HepG2 (cell line): Measurements from ENCODE around the gene RDM1. TPM values are rescaled to one million over a fixed set of nuclear protein-coding genes. Genes with fewer than 3 reads are reported as not detected.
A peak's percentile ranks its signal among the peaks of the same experiment; 100 is the strongest.

Source experiments
- ATAC-seq: fragments of 200-7000 bp; cut with Tn5 transposase; 3 replicates; pipeline ENCODE4 v1.9.1; 2020; ENCODE audit warnings: mild to moderate bottlenecking, moderate library complexity
- BruUV-seq: library from RNA; stranded (reverse); fragments of 400-500 nt; replicated peaks from 2 replicates; lab custom pipeline; 2021; lab: Mats Ljungman, UMichigan
- CTCF ChIA-PET: fragments of 300-600 bp; formaldehyde crosslinking; extraction: SDS; loops from one replicate; lab custom pipeline; 2021; ENCODE audit warnings: low total read pairs, inconsistent platforms, low intra/inter-chr PET ratio; lab: Yijun Ruan, JAX
- POLR2A ChIA-PET: fragments of 350-600 bp; sonication (Branson Sonifier 250); formaldehyde crosslinking; loops from one replicate; lab custom pipeline; 2020; ENCODE audit warnings: antibody characterized with exemption, inconsistent platforms; lab: Yijun Ruan, JAX
- DNase-seq: peaks from one replicate; pipeline ENCODE4 v3.0.0-alpha.2; 2015; ENCODE audit warnings: low spot score
- FAIRE-seq: peaks from 3 replicates; lab custom pipeline; 2011; peaks lifted over from hg19 to GRCh38; lab: Jason Lieb, UNC
- H2AFZ ChIP-seq: one replicate; pipeline ENCODE4 v1.6.1; 2011; ENCODE audit warnings: low read length, inconsistent platforms
- H3K27ac ChIP-seq: fragments of 300-600 bp; 3 replicates; pipeline ENCODE4 v1.8.0; 2011; ENCODE audit warnings: mixed run types, mild to moderate bottlenecking, mixed read lengths, low read length, inconsistent platforms; ENCODE audit not compliant: insufficient read depth; ENCODE audit errors: extremely low read length
- H3K27me3 ChIP-seq, 2 experiments: fragments of 200-600 bp in 1 of 2; 2 replicates in 1 of 2; 3 replicates in 1 of 2; pipeline versions ENCODE4 v1.6.0 to v1.8.0; 2011; ENCODE audit warnings: low read length in 2 of 2, mild to moderate bottlenecking in 2 of 2, moderate library complexity in 2 of 2, inconsistent platforms in 1 of 2; ENCODE audit not compliant: insufficient read depth in 2 of 2, control insufficient read depth in 1 of 2
- H3K36me3 ChIP-seq, 2 experiments: fragments of 200-600 bp in 1 of 2; replicated peaks in 1 of 2; 2 replicates in 1 of 2; 3 replicates in 1 of 2; pipeline versions ENCODE4 v1.5.1 to v1.8.0; 2011; ENCODE audit warnings: low read length in 2 of 2, inconsistent platforms in 1 of 2; ENCODE audit not compliant: insufficient read depth in 2 of 2, control insufficient read depth in 1 of 2
- H3K4me1 ChIP-seq: 2 replicates; pipeline ENCODE4 v1.5.1; 2012; ENCODE audit warnings: low read length, inconsistent platforms; ENCODE audit not compliant: insufficient read depth
- H3K4me2 ChIP-seq: 2 replicates; pipeline ENCODE4 v1.6.0; 2011; ENCODE audit warnings: low read depth, low read length, inconsistent platforms
- H3K4me3 ChIP-seq, 3 experiments: fragments of 200-600 bp in 1 of 3; sonication (generic), shearing (Covaris generic) in 1 of 3; replicated peaks in 1 of 3; 2 replicates each; pipeline ENCODE4 v1.5.1; 2011 to 2016; ENCODE audit warnings: low read length in 3 of 3, inconsistent platforms in 2 of 3, low read depth in 2 of 3, mild to moderate bottlenecking in 2 of 3, control low read depth in 1 of 3, mixed read lengths in 1 of 3; ENCODE audit not compliant: insufficient read depth in 1 of 3
- H3K79me2 ChIP-seq: one replicate; pipeline ENCODE4 v1.6.1; 2011; ENCODE audit warnings: low read length, inconsistent platforms; ENCODE audit not compliant: insufficient read depth
- H3K9ac ChIP-seq: 2 replicates; pipeline ENCODE4 v1.6.0; 2011; ENCODE audit warnings: mild to moderate bottlenecking, low read depth, low read length, inconsistent platforms; ENCODE audit not compliant: insufficient read depth
- H3K9me3 ChIP-seq: 2 replicates; pipeline ENCODE4 v1.5.1; 2012; ENCODE audit warnings: mild to moderate bottlenecking, low read length
- H4K20me1 ChIP-seq: 2 replicates; pipeline ENCODE4 v1.6.0; 2011; ENCODE audit warnings: inconsistent platforms, mild to moderate bottlenecking, low read length, moderate library complexity; ENCODE audit not compliant: insufficient read depth
- HNRNPLL ChIP-seq: fragments of 200-400 bp; formaldehyde crosslinking; IDR thresholded peaks from 2 replicates; pipeline ENCODE4 v1.6.1; 2017; ENCODE audit warnings: mild to moderate bottlenecking, low read depth, low read length; ENCODE audit not compliant: poor library complexity, severe bottlenecking
- MYPOP ChIP-seq: sonication (generic); formaldehyde crosslinking; IDR thresholded peaks from 2 replicates; pipeline ENCODE4 v1.8.1; 2023; ENCODE audit warnings: mild to moderate bottlenecking, moderate library complexity, missing genetic modification reagents
- NR2C2 ChIP-seq: sonication (generic); formaldehyde crosslinking; IDR thresholded peaks from 2 replicates; pipeline ENCODE4 v1.4.0; 2020; ENCODE audit warnings: missing genetic modification reagents, mild to moderate bottlenecking, moderate library complexity, borderline replicate concordance
- RFX1 ChIP-seq: fragments of 450-650 bp; IDR thresholded peaks from 2 replicates; pipeline ENCODE4 v1.6.1; 2017
- SMAD9 ChIP-seq: sonication (generic); formaldehyde crosslinking; IDR thresholded peaks from 2 replicates; pipeline ENCODE4 v1.5.1; 2020; ENCODE audit warnings: mild to moderate bottlenecking, missing genetic modification reagents
- ZNF224 ChIP-seq: sonication (generic); formaldehyde crosslinking; IDR thresholded peaks from 2 replicates; pipeline ENCODE4 v1.5.0; 2020; ENCODE audit warnings: mild to moderate bottlenecking, missing genetic modification reagents
- ZNF792 ChIP-seq: IDR thresholded peaks from 2 replicates; pipeline ENCODE4 v1.6.1; 2016
- WGBS: methylation state at CpG from one replicate; pipeline ENCODE4 v1.1.6; 2017; ENCODE audit warnings: low lambda C conversion rate; 5-methylcytosine and 5-hydroxymethylcytosine counted together
- in situ Hi-C: cut with HindIII; loops from 2 replicates; pipeline ENCODE4 v1.10.0; 2017; ENCODE audit warnings: low pct_unique_long_range_greater_than_20kb; ENCODE audit not compliant: extremely low pct_ligation_motif_present
- intact Hi-C: fragments of 100-400 bp; cut with micrococcal nuclease; formaldehyde crosslinking; loops from one replicate; pipeline ENCODE4 v1.10.0; 2022; ENCODE audit not compliant: unreplicated experiment
- polyA plus RNA-seq, 8 experiments: library from polyadenylated mRNA; depleted of rRNA in 3 of 8; stranded (reverse) in 7 of 8; unstranded in 1 of 8; fragments of >200 nt; fragmentation: Illumina TruSeq in 4 of 8; extraction: Trizol in 4 of 8; gene quantifications; 2 replicates each; pipeline versions ENCODE4 v1.2.1 to v1.2.3, GENCODE V29; 2011 to 2016; ENCODE audit warnings: low read depth in 4 of 8, missing spikeins in 1 of 8, mixed read lengths in 1 of 8; ENCODE audit not compliant: insufficient read depth in 1 of 8
- total RNA-seq, 5 experiments: library from RNA; depleted of rRNA; stranded (reverse); fragments of >200 nt; fragmentation: Illumina TruSeq; extraction: Trizol; gene quantifications; 2 replicates each; pipeline ENCODE4 v1.2.3, GENCODE V29; 2016; ENCODE audit warnings: low read depth in 1 of 5
- TF ChIP-seq, protein P1 (sequence below): sonication (generic); formaldehyde crosslinking; IDR thresholded peaks from 2 replicates; pipeline ENCODE4 v1.4.0; 2020; ENCODE audit warnings: mild to moderate bottlenecking, missing genetic modification reagents, borderline replicate concordance
- TF ChIP-seq, protein P2 (sequence below): sonication (generic); formaldehyde crosslinking; IDR thresholded peaks from 2 replicates; pipeline ENCODE4 v1.8.0; 2023; ENCODE audit warnings: mild to moderate bottlenecking, missing genetic modification reagents
- TF ChIP-seq, protein P3 (sequence below): sonication (generic); formaldehyde crosslinking; IDR thresholded peaks from 2 replicates; pipeline ENCODE4 v1.4.0; 2020; ENCODE audit warnings: mild to moderate bottlenecking, missing genetic modification reagents

The RDM1 gene
- total and polyA plus RNA-seq, 2 of the 13 experiments (the other 11 are each of a cell fraction or from before 2014, with no cell fraction given), result 0.28 to 0.40 TPM

- TF ChIP-seq, protein P1, sequence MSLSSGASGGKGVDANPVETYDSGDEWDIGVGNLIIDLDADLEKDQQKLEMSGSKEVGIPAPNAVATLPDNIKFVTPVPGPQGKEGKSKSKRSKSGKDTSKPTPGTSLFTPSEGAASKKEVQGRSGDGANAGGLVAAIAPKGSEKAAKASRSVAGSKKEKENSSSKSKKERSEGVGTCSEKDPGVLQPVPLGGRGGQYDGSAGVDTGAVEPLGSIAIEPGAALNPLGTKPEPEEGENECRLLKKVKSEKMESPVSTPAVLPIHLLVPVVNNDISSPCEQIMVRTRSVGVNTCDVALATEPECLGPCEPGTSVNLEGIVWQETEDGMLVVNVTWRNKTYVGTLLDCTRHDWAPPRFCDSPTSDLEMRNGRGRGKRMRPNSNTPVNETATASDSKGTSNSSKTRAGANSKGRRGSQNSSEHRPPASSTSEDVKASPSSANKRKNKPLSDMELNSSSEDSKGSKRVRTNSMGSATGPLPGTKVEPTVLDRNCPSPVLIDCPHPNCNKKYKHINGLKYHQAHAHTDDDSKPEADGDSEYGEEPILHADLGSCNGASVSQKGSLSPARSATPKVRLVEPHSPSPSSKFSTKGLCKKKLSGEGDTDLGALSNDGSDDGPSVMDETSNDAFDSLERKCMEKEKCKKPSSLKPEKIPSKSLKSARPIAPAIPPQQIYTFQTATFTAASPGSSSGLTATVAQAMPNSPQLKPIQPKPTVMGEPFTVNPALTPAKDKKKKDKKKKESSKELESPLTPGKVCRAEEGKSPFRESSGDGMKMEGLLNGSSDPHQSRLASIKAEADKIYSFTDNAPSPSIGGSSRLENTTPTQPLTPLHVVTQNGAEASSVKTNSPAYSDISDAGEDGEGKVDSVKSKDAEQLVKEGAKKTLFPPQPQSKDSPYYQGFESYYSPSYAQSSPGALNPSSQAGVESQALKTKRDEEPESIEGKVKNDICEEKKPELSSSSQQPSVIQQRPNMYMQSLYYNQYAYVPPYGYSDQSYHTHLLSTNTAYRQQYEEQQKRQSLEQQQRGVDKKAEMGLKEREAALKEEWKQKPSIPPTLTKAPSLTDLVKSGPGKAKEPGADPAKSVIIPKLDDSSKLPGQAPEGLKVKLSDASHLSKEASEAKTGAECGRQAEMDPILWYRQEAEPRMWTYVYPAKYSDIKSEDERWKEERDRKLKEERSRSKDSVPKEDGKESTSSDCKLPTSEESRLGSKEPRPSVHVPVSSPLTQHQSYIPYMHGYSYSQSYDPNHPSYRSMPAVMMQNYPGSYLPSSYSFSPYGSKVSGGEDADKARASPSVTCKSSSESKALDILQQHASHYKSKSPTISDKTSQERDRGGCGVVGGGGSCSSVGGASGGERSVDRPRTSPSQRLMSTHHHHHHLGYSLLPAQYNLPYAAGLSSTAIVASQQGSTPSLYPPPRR, result no peak
- TF ChIP-seq RFX1, result no peak
Measured at GRCh38 chr17:35877345-35878029, 53.1 kb downstream of the RDM1 start (continued).

DNA sequence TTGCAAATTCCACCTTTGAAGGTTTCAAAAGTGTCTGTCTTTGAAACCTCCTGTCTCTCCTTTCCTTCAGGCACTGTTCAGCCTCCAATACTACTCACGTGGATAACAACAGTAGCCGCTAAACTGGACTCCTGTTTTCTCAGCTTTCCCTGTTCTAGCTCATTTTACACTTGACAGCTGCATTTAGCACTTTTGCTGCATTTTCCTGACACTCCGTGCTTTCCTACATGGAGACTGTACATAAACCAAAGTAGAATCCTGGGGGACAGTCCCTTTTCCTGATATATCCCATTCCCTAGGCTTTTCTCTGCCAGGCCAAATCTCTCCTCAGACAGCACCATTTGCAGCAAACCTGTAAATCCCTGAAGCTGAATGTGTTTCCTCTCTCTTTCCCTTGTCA is 54.0 kb downstream of the RDM1 start:
- FAIRE-seq (no peak), ATAC-seq (no peak), DNase-seq (no peak)
- H2AFZ ChIP-seq, result no peak overlapping the region
- no peaks in the 10 kb centered on the region for H3K9me3 ChIP-seq
- H3K4me3 ChIP-seq, result no peak overlapping the region
- no peaks in the 10 kb centered on the region for H3K79me2 ChIP-seq
- intact Hi-C loops (no loop called here), in situ Hi-C loops (no loop called here)
- H3K27ac ChIP-seq, result peak overlapping the region; percentile 2
- H3K27me3 ChIP-seq, result no peaks in the 10 kb centered on the region
- no TSS peak for BruUV-seq
- TF ChIP-seq, protein P2, sequence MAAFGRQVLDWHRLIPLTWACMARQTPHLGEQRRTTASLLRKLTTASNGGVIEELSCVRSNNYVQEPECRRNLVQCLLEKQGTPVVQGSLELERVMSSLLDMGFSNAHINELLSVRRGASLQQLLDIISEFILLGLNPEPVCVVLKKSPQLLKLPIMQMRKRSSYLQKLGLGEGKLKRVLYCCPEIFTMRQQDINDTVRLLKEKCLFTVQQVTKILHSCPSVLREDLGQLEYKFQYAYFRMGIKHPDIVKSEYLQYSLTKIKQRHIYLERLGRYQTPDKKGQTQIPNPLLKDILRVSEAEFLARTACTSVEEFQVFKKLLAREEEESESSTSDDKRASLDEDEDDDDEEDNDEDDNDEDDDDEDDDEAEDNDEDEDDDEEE (CRISPR knock-in tag), result no peak
- TF ChIP-seq HNRNPLL (no peak), NR2C2 (CRISPR knock-in tag) (no peak), MYPOP (CRISPR knock-in tag) (no peak), ZNF224 (no peak), ZNF792 (CRISPR knock-in tag) (no peak), SMAD9 (no peak)
- TF ChIP-seq, protein P3, sequence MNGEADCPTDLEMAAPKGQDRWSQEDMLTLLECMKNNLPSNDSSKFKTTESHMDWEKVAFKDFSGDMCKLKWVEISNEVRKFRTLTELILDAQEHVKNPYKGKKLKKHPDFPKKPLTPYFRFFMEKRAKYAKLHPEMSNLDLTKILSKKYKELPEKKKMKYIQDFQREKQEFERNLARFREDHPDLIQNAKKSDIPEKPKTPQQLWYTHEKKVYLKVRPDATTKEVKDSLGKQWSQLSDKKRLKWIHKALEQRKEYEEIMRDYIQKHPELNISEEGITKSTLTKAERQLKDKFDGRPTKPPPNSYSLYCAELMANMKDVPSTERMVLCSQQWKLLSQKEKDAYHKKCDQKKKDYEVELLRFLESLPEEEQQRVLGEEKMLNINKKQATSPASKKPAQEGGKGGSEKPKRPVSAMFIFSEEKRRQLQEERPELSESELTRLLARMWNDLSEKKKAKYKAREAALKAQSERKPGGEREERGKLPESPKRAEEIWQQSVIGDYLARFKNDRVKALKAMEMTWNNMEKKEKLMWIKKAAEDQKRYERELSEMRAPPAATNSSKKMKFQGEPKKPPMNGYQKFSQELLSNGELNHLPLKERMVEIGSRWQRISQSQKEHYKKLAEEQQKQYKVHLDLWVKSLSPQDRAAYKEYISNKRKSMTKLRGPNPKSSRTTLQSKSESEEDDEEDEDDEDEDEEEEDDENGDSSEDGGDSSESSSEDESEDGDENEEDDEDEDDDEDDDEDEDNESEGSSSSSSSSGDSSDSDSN (CRISPR knock-in tag), result no peak
- no peaks in the 10 kb centered on the region for H3K36me3 ChIP-seq
- CTCF ChIA-PET, result no interaction called here
- POLR2A ChIA-PET, result no interaction called here
- H3K9ac ChIP-seq, result no peak overlapping the region
- H4K20me1 ChIP-seq, result no peaks in the 10 kb centered on the region
- WGBS, result 39% methylated on average over 3 of the region's 3 CpGs
- peaks cover 46% of the 10 kb centered on the region for H3K4me1 ChIP-seq
- no peak overlapping the region; the same call in 1 of the 2 replicates for H3K4me2 ChIP-seq
